ENCODE data around the gene RP9. TPM values are rescaled to one million over a fixed set of nuclear protein-coding genes. Genes with fewer than 3 reads are reported as not detected.

Gene RP9
- total and polyA plus RNA-seq, 7 donors = 6.6 to 24.6 (median 10.8) TPM

DNA sequence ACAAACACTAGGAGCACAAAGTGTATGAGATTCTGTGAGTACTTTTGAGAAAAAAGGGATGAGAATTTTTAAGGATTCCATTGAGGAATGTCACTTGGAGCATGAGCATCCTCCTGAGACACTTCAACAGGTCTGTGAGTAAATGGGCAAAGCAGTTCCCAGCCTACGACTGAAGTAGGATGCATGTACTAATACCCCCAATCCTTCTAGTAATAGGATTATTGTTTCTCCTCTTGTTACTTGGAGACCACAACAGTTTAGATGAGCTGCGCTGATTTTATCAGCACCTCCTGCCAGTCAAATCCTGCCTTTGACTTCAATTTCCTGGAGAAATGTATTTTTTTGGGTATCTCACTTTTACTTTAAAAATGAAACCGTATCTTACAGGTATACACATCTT is 21.0 kb upstream of the RP9 start:
- 12 to 17% methylated on average over 3 of the region's 3 CpGs for WGBS, 2 donors
- Histone ChIP-seq H3K27me3 (no peaks in the 10 kb centered on the region), H3K36me3 (no peaks in the 10 kb centered on the region), H3K4me1 (peaks cover 0 to 30% (median 16%) of the 10 kb centered on the region in 4 donors), H3K27ac (peak overlapping the region in 3 of 4 donors; percentile 87 to 88 (median 88)), H3K9me3 (no peaks in the 10 kb centered on the region), H3K4me3 (peak overlapping the region; percentile 72 to 84 (median 74))
- DNase-seq = no peak
- TF ChIP-seq POLR2AphosphoS5 (IDR thresholded peaks at IDR 0.05) (no peak), EP300 (IDR thresholded peaks at IDR 0.05) (no peak), POLR2A (IDR thresholded peaks at IDR 0.05) (no peak)
- TF ChIP-seq, protein P1, sequence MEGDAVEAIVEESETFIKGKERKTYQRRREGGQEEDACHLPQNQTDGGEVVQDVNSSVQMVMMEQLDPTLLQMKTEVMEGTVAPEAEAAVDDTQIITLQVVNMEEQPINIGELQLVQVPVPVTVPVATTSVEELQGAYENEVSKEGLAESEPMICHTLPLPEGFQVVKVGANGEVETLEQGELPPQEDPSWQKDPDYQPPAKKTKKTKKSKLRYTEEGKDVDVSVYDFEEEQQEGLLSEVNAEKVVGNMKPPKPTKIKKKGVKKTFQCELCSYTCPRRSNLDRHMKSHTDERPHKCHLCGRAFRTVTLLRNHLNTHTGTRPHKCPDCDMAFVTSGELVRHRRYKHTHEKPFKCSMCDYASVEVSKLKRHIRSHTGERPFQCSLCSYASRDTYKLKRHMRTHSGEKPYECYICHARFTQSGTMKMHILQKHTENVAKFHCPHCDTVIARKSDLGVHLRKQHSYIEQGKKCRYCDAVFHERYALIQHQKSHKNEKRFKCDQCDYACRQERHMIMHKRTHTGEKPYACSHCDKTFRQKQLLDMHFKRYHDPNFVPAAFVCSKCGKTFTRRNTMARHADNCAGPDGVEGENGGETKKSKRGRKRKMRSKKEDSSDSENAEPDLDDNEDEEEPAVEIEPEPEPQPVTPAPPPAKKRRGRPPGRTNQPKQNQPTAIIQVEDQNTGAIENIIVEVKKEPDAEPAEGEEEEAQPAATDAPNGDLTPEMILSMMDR (IDR thresholded peaks at IDR 0.05) = no peak
- intact Hi-C loops (cut with DNase I) = no loop called here

DNA sequence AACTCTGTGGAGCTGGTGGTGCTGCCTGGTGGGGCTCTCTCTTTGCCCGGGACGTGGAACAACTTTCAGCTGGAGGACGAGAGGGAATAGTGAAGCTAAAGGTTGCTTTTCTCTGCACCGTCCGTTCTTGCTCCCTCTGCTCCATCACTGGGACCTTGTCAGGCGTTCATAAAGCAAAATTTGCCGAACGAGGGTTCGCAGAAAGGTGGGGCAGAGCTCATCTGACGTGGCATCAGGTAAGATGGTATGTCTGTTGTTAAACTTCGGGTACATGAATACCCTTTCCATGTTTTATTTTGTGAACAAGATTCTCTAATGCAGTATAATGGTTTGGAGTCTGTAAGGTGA is 20.6 kb upstream of the RP9 start:
- no peak for DNase-seq
- no peaks in the 10 kb centered on the region for H3K9me3 ChIP-seq
- H3K27me3 ChIP-seq = no peaks in the 10 kb centered on the region
- WGBS, 2 donors = 0% methylated on average over 11 of the region's 11 CpGs
- H3K4me3 ChIP-seq = peak overlapping the region; percentile 72 to 84 (median 74)
- intact Hi-C loops (cut with DNase I) = loop anchor here (5.0 kb wide), 1 partner anchor 632 kb away; the partner anchor contains the start of gene AVL9
- peaks cover 0 to 30% (median 16%) of the 10 kb centered on the region in 4 donors for H3K4me1 ChIP-seq
- TF ChIP-seq POLR2A (IDR thresholded peaks at IDR 0.05) = no peak
- no peak for TF ChIP-seq EP300 (IDR thresholded peaks at IDR 0.05)
- TF ChIP-seq, protein P1 (IDR thresholded peaks at IDR 0.05) = no peak
- no peak for TF ChIP-seq POLR2AphosphoS5 (IDR thresholded peaks at IDR 0.05)
- H3K36me3 ChIP-seq = no peaks in the 10 kb centered on the region
- H3K27ac ChIP-seq = peak overlapping the region; percentile 86 to 88 (median 88)

DNA sequence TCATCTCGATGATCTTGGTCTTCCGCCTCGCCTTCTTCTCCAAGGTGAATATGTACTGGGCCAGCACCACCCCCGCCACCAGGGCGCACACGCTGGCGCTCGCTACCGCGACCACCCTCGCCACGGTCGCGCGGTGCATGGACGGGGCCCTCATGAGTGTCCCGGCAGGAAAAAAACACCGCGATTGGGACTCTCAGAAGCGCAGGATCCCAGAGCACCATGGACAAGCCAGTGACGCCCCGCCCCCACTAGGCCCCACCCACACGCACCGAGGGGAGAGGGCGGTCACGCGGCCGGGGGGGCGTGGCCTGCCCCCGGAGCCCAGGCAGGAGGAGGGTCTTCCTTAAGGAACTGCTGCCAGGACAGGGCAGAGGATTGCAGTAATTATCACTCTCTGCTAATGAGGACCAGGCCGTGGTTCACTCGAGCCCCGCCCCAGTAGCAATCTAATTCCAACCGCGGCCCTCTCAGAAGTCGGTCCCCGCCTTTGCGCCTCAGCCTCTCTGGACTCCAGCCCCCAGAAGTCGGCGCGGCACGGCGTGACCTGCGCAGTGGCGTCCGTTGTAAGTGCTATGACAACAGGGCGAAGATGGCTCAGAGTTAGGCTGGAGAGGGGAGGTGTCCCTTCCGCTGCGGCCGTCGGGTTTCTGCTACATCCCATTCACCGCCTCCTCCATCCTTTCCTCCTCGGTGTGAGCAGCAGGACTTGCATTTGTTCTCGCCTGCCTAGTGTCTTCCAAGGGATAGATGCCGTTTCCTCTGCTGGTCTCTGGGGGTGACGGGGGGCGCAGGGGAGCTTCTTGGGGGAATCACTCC is 20.0 kb upstream of the RP9 start, which contains the start of gene BBS9:
Gene BBS9, plus strand, starts transcription at position 575 of the 816 bp plus-strand sequence. CDS start 16,689 bp downstream, outside the sequence.
- Histone ChIP-seq H3K4me3 (peak within 1 kb of the TSS; percentile 72 to 84 (median 74)), H3K4me1 (peaks cover 0 to 30% (median 16%) of the 10 kb centered on the region in 4 donors)
- intact Hi-C loops (cut with DNase I) = loop anchor here (5.0 kb wide), 1 partner anchor 632 kb away; the partner anchor contains the start of gene AVL9

DNA sequence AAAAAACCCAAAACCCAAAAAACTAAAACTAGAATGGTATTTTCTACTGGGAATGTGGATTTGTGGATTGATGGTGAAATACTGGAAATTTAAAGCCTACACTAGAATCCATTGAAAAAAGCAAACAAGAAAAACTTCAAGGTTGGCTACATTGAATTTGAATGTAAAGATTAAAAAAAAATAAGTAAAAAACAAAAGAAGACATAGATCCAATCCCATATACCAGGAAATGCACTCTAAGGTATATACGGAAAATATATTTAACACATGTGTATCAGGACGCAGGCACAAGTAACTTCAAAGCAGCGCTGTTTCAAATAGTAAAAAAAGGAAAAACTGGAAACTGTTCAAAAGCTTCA is 19.4 kb upstream of the RP9 start:
- WGBS, 2 donors = 0% methylated on average over 3 of the region's 3 CpGs
- H3K4me3 ChIP-seq = peak overlapping the region; percentile 72 to 84 (median 74)
- intact Hi-C loops (cut with DNase I) = loop anchor here (5.0 kb wide), 1 partner anchor 631 kb away; the partner anchor contains the start of gene AVL9
- DNase-seq = no peak
- no peaks in the 10 kb centered on the region for H3K9me3 ChIP-seq
- H3K36me3 ChIP-seq = no peaks in the 10 kb centered on the region
- H3K27me3 ChIP-seq = no peaks in the 10 kb centered on the region
- TF ChIP-seq POLR2AphosphoS5 (IDR thresholded peaks at IDR 0.05) (no peak), EP300 (IDR thresholded peaks at IDR 0.05) (no peak), POLR2A (IDR thresholded peaks at IDR 0.05) (no peak)
- TF ChIP-seq, protein P1 (IDR thresholded peaks at IDR 0.05) = no peak
- H3K27ac ChIP-seq = peak overlapping the region; percentile 86 to 88 (median 88)
- peaks cover 0 to 30% (median 16%) of the 10 kb centered on the region in 4 donors for H3K4me1 ChIP-seq

More for the DNA sequence above, 20.0 kb upstream of the RP9 start, which contains the start of gene BBS9:
- no peaks in the 10 kb centered on the region for H3K36me3 ChIP-seq
- no peaks in the 10 kb centered on the region for H3K9me3 ChIP-seq
- peak within 1 kb of the TSS; percentile 86 to 88 (median 88) for H3K27ac ChIP-seq
- peak in 1 of 2 donors; percentile 47 for TF ChIP-seq POLR2A (IDR thresholded peaks at IDR 0.05)
- no peak for TF ChIP-seq EP300 (IDR thresholded peaks at IDR 0.05)
- peak; percentile 57 to 82 (median 66) for TF ChIP-seq POLR2AphosphoS5 (IDR thresholded peaks at IDR 0.05)
- TF ChIP-seq, protein P1 (IDR thresholded peaks at IDR 0.05) = no peak
- WGBS, 2 donors = 0 to 1% methylated on average over 57 of the region's 57 CpGs
- DNase-seq = peak; percentile 96
- no peaks in the 10 kb centered on the region for H3K27me3 ChIP-seq
